Gastrocnemius medialis (tissue), 4 donors: ENCODE data around the gene BTBD10.

ENCODE experiments used
- POLR2A ChIP-seq, 2 donors: fragments of 450-650 bp; IDR thresholded peaks; one replicate each; pipeline ENCODE4 v1.6.1; 2017; ENCODE audit warnings: antibody characterized with exemption in 2 of 2, mild to moderate bottlenecking in 2 of 2, moderate library complexity in 2 of 2
- TF ChIP-seq, protein P1 (sequence below), 5 experiments: fragments of 450-650 bp in 3 of 5; fragments of 200-600 bp in 2 of 5; sonication (generic) in 2 of 5; IDR thresholded peaks in 4 of 5; conservative IDR thresholded peaks in 1 of 5; 1 replicate in 4 of 5; 2 replicates in 1 of 5; pipeline ENCODE4 v1.5.1; 2016 to 2019; ENCODE audit warnings: antibody characterized with exemption in 5 of 5, mild to moderate bottlenecking in 3 of 5, moderate library complexity in 3 of 5

DNA sequence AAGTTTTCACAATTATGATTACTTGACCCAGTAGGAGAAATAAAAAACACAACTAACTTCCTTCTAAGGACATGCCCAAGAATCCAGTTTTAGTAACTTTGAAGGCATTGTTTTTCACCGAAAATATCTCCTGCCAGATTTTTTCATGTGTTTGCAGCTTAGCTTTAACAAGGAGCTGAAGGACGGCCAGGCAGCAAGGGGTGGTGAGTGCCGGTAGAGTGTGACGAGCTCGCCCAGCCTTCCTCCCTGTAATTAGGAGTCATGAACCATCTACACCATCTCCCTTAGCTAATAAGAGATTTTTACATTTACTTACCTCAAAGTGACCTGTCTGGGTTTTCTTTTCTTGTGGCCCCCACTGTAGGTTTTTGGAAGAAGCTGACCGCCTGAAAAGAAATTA, 113.4 kb downstream of the BTBD10 start:
- TF ChIP-seq, protein P1, sequence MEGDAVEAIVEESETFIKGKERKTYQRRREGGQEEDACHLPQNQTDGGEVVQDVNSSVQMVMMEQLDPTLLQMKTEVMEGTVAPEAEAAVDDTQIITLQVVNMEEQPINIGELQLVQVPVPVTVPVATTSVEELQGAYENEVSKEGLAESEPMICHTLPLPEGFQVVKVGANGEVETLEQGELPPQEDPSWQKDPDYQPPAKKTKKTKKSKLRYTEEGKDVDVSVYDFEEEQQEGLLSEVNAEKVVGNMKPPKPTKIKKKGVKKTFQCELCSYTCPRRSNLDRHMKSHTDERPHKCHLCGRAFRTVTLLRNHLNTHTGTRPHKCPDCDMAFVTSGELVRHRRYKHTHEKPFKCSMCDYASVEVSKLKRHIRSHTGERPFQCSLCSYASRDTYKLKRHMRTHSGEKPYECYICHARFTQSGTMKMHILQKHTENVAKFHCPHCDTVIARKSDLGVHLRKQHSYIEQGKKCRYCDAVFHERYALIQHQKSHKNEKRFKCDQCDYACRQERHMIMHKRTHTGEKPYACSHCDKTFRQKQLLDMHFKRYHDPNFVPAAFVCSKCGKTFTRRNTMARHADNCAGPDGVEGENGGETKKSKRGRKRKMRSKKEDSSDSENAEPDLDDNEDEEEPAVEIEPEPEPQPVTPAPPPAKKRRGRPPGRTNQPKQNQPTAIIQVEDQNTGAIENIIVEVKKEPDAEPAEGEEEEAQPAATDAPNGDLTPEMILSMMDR (IDR thresholded peaks at IDR 0.05 in 4 of 5, conservative IDR thresholded peaks at IDR 0.05 in 1 of 5) = no peak
- no peak for TF ChIP-seq POLR2A (IDR thresholded peaks at IDR 0.05)
